SK-N-SH (cell line): ENCODE measurements around the gene SCYL2. TPM values are rescaled to one million over a fixed set of nuclear protein-coding genes. Genes with fewer than 3 reads are reported as not detected.

Source experiments
- CTCF ChIA-PET: fragments of 300-600, 350-600 bp; formaldehyde crosslinking; extraction: SDS; loops from one replicate; lab custom pipeline; 2021; lab: Yijun Ruan, JAX
- POLR2A ChIA-PET: fragments of 350-600 bp; sonication (Branson Sonifier 250); formaldehyde crosslinking; extraction: SDS; loops from one replicate; lab custom pipeline; 2020; ENCODE audit warnings: antibody characterized with exemption, inconsistent platforms; lab: Yijun Ruan, JAX
- DNase-seq: peaks from one replicate; pipeline ENCODE4 v3.0.0; 2012
- H2AFZ ChIP-seq: fragments of 200-600 bp; sonication (generic); 2 replicates; pipeline ENCODE4 v1.8.1; 2016; ENCODE audit warnings: antibody characterized with exemption, mild to moderate bottlenecking, low read depth
- H3F3A ChIP-seq: fragments of 200-600 bp; sonication (generic); replicated peaks from 2 replicates; pipeline ENCODE3; 2016; ENCODE audit warnings: antibody characterized with exemption, mild to moderate bottlenecking; ENCODE audit not compliant: insufficient read depth
- H3K27ac ChIP-seq, 2 experiments: fragments of 200-500 bp in 1 of 2; fragments of 200-600 bp in 1 of 2; sonication (Bioruptor generic) in 1 of 2; sonication (generic), shearing (Covaris generic) in 1 of 2; 2 replicates each; pipeline versions ENCODE4 v1.5.1 to v1.6.1; 2014 to 2016; ENCODE audit warnings: low read depth in 2 of 2, inconsistent platforms in 1 of 2, low read length in 1 of 2, mild to moderate bottlenecking in 1 of 2, mixed read lengths in 1 of 2
- H3K27me3 ChIP-seq: fragments of 200-600 bp; sonication (generic), shearing (Covaris generic); 2 replicates; pipeline ENCODE4 v1.6.1; 2016; ENCODE audit warnings: mixed run types; ENCODE audit not compliant: insufficient read depth
- H3K36me3 ChIP-seq, 2 experiments: fragments of 200-500 bp in 1 of 2; fragments of 200-600 bp in 1 of 2; sonication (Bioruptor generic) in 1 of 2; sonication (generic) in 1 of 2; replicated peaks in 1 of 2; 2 replicates each; pipeline versions ENCODE3 to v1.5.1; 2014 to 2016; ENCODE audit warnings: low read length in 1 of 2, mild to moderate bottlenecking in 1 of 2; ENCODE audit not compliant: insufficient read depth in 2 of 2, control insufficient read depth in 1 of 2
- H3K4me1 ChIP-seq, 2 experiments: fragments of 200-500 bp in 1 of 2; fragments of 200-600 bp in 1 of 2; sonication (Bioruptor generic) in 1 of 2; sonication (generic), shearing (Covaris generic) in 1 of 2; 2 replicates each; pipeline versions ENCODE4 v1.5.1 to v1.6.1; 2014 to 2016; ENCODE audit warnings: low read depth in 1 of 2, low read length in 1 of 2, mixed run types in 1 of 2; ENCODE audit not compliant: insufficient read depth in 2 of 2, control insufficient read depth in 1 of 2
- H3K4me2 ChIP-seq: fragments of 200-600 bp; sonication (generic), shearing (Covaris generic); 2 replicates; pipeline ENCODE4 v1.6.1; 2017; ENCODE audit warnings: mixed run types
- H3K4me3 ChIP-seq, 2 experiments: fragments of 200-500 bp in 1 of 2; fragments of 200-600 bp in 1 of 2; sonication (Bioruptor generic) in 1 of 2; sonication (generic), shearing (Covaris generic) in 1 of 2; 2 replicates each; pipeline versions ENCODE4 v1.5.1 to v1.8.1; 2014 to 2016; ENCODE audit warnings: low read depth in 2 of 2, inconsistent platforms in 1 of 2, low read length in 1 of 2, mild to moderate bottlenecking in 1 of 2, mixed read lengths in 1 of 2, moderate library complexity in 1 of 2
- H3K79me2 ChIP-seq: fragments of 200-600 bp; sonication (generic); 2 replicates; pipeline ENCODE4 v1.8.1; 2017; ENCODE audit warnings: mild to moderate bottlenecking; ENCODE audit not compliant: insufficient read depth
- H3K9ac ChIP-seq: fragments of 200-600 bp; sonication (generic); 2 replicates; pipeline ENCODE4 v1.6.1; 2017; ENCODE audit warnings: mixed run types
- H3K9me2 ChIP-seq: fragments of 200-600 bp; sonication (generic); 2 replicates; pipeline ENCODE4 v1.6.1; 2017; ENCODE audit warnings: mixed run types
- H3K9me3 ChIP-seq: fragments of 200-600 bp; sonication (generic); 2 replicates; pipeline ENCODE4 v1.6.1; 2017; ENCODE audit warnings: mixed run types, mild to moderate bottlenecking, moderate library complexity
- H4K20me1 ChIP-seq: fragments of 200-600 bp; sonication (generic); 2 replicates; pipeline ENCODE4 v1.6.1; 2017; ENCODE audit warnings: mild to moderate bottlenecking, mixed run types; ENCODE audit not compliant: insufficient read depth
- CHD2 ChIP-seq: fragments of 150-350 bp; IDR thresholded peaks from 2 replicates; pipeline ENCODE4 v1.6.1; 2018; ENCODE audit warnings: low read length; ENCODE audit not compliant: partially characterized antibody
- ELF1 ChIP-seq: IDR thresholded peaks from 2 replicates; pipeline ENCODE4 v1.4.0; 2012
- EP300 ChIP-seq, 2 experiments: IDR thresholded peaks; 2 replicates each; pipeline versions ENCODE4 v1.4.0 to v1.6.1; 2012; ENCODE audit warnings: borderline replicate concordance in 1 of 2, low read depth in 1 of 2, low read length in 1 of 2
- FOSL2 ChIP-seq: IDR thresholded peaks from 2 replicates; pipeline ENCODE4 v1.4.0; 2012; ENCODE audit warnings: low read depth, mild to moderate bottlenecking, moderate library complexity, borderline replicate concordance
- FOXM1 ChIP-seq: IDR thresholded peaks from 2 replicates; pipeline ENCODE4 v1.4.0; 2012; ENCODE audit warnings: low read depth, mild to moderate bottlenecking
- GATA2 ChIP-seq: sonication (generic); formaldehyde crosslinking; IDR thresholded peaks from 2 replicates; pipeline ENCODE4 v1.5.0; 2020; ENCODE audit warnings: mild to moderate bottlenecking, missing genetic modification reagents
- JUND ChIP-seq: IDR thresholded peaks from 2 replicates; pipeline ENCODE4 v1.4.0; 2012
- MEF2A ChIP-seq: IDR thresholded peaks from 2 replicates; pipeline ENCODE4 v1.4.0; 2012; ENCODE audit warnings: low read depth, borderline replicate concordance
- MXI1 ChIP-seq: IDR thresholded peaks from 2 replicates; pipeline ENCODE4 v1.6.1; 2012; ENCODE audit warnings: mild to moderate bottlenecking, low read depth, low read length, improper control_type of control experiment
- NFIC ChIP-seq: IDR thresholded peaks from 2 replicates; pipeline ENCODE4 v1.4.0; 2012; ENCODE audit warnings: borderline replicate concordance
- NRF1 ChIP-seq: IDR thresholded peaks from 2 replicates; pipeline ENCODE4 v1.6.1; 2012; ENCODE audit warnings: low read depth, mild to moderate bottlenecking, low read length
- RAD21 ChIP-seq: IDR thresholded peaks from 2 replicates; pipeline ENCODE4 v1.6.1; 2012; ENCODE audit warnings: mild to moderate bottlenecking, low read length
- RFX5 ChIP-seq: IDR thresholded peaks from 2 replicates; pipeline ENCODE4 v1.6.1; 2012; ENCODE audit warnings: mild to moderate bottlenecking, improper control_type of control experiment, low read length
- SMC3 ChIP-seq: IDR thresholded peaks from 2 replicates; pipeline ENCODE4 v1.6.1; 2012; ENCODE audit warnings: low read depth, low read length, improper control_type of control experiment
- TCF12 ChIP-seq: IDR thresholded peaks from 2 replicates; pipeline ENCODE4 v1.4.0; 2012
- USF2 ChIP-seq: fragments of 150-350 bp; IDR thresholded peaks from 2 replicates; pipeline ENCODE4 v1.6.1; 2017; ENCODE audit warnings: antibody characterized with exemption, low read length, low read depth, borderline replicate concordance
- WGBS: methylation state at CpG from one replicate; pipeline ENCODE4 v1.1.6; 2017; ENCODE audit warnings: low lambda C conversion rate; 5-methylcytosine and 5-hydroxymethylcytosine counted together
- polyA plus RNA-seq, 3 experiments: library from polyadenylated mRNA; depleted of rRNA; stranded (reverse); fragments of >200 nt; gene quantifications; 2 replicates each; pipeline ENCODE4 v1.2.3, GENCODE V29; 2012
- TF ChIP-seq, protein P1 (sequence below): IDR thresholded peaks from 2 replicates; pipeline ENCODE4 v1.4.0; 2012; ENCODE audit warnings: low read depth, borderline replicate concordance
- TF ChIP-seq, protein P2 (sequence below): IDR thresholded peaks from 2 replicates; pipeline ENCODE4 v1.4.0; 2012; ENCODE audit warnings: low read depth, borderline replicate concordance
- TF ChIP-seq, protein P3 (sequence below): IDR thresholded peaks from 2 replicates; pipeline ENCODE4 v1.4.0; 2012; ENCODE audit warnings: low read depth

The SCYL2 gene
- polyA plus RNA-seq, 1 of the 3 experiments (the other 2 are of a cell fraction): 7.5 TPM

DNA sequence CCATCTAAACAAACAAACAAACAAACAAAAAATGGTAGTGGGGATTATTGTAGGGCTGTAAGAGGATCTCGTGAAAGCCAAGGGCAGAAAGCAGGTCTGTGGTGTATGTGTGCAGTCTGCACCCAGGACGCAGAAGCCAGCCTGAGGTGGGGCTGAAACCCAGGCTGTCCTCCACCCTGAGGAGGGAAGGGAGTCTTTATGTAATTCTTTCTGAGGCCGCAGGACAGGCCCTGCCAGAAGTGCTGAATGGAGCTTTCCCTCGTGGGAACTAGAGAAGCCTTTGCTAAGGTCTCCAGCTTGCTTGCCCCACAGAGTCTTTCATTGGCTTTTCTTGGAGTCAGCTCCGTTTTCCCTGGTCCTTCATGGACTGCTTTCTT is 117.6 kb downstream of the SCYL2 start:
- no peaks in the 10 kb centered on the region for H4K20me1 ChIP-seq
- WGBS: 62% methylated on average over 5 of the region's 5 CpGs
- POLR2A ChIA-PET: no interaction called here
- H3K27ac ChIP-seq: no peak overlapping the region
- H3F3A ChIP-seq: no peaks in the 10 kb centered on the region
- H3K4me3 ChIP-seq: no peak overlapping the region
- H3K27me3 ChIP-seq: no peaks in the 10 kb centered on the region; the same call in 1 of the 2 replicates
- no peaks in the 10 kb centered on the region for H3K9me3 ChIP-seq
- DNase-seq: no peak
- H3K9ac ChIP-seq: no peak overlapping the region
- no peaks in the 10 kb centered on the region for H3K9me2 ChIP-seq
- no peak overlapping the region for H3K4me2 ChIP-seq
- no peaks in the 10 kb centered on the region; a peak in 2 of 4 replicates for H3K4me1 ChIP-seq
- TF ChIP-seq TCF12: no peak
- no peak for TF ChIP-seq EP300 (IDR thresholded peaks at IDR 0.05; ENCODE audit: borderline replicate concordance in 1 of 2, low read depth in 1 of 2, low read length in 1 of 2)
- no peak for TF ChIP-seq SMC3
- TF ChIP-seq, protein P1, sequence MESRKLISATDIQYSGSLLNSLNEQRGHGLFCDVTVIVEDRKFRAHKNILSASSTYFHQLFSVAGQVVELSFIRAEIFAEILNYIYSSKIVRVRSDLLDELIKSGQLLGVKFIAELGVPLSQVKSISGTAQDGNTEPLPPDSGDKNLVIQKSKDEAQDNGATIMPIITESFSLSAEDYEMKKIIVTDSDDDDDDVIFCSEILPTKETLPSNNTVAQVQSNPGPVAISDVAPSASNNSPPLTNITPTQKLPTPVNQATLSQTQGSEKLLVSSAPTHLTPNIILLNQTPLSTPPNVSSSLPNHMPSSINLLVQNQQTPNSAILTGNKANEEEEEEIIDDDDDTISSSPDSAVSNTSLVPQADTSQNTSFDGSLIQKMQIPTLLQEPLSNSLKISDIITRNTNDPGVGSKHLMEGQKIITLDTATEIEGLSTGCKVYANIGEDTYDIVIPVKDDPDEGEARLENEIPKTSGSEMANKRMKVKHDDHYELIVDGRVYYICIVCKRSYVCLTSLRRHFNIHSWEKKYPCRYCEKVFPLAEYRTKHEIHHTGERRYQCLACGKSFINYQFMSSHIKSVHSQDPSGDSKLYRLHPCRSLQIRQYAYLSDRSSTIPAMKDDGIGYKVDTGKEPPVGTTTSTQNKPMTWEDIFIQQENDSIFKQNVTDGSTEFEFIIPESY: no peak
- TF ChIP-seq, protein P2, sequence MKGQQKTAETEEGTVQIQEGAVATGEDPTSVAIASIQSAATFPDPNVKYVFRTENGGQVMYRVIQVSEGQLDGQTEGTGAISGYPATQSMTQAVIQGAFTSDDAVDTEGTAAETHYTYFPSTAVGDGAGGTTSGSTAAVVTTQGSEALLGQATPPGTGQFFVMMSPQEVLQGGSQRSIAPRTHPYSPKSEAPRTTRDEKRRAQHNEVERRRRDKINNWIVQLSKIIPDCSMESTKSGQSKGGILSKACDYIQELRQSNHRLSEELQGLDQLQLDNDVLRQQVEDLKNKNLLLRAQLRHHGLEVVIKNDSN: no peak
- no peak for TF ChIP-seq MXI1
- no peak for TF ChIP-seq USF2
- TF ChIP-seq CHD2: no peak
- no peak for TF ChIP-seq RFX5
- no peak for TF ChIP-seq NRF1
- no peak for TF ChIP-seq JUND
- no peak for TF ChIP-seq GATA2 (CRISPR knock-in tag)
- TF ChIP-seq RAD21: no peak
- no peak for TF ChIP-seq FOXM1
- TF ChIP-seq MEF2A: no peak
- no peak for TF ChIP-seq ELF1
- no peak for TF ChIP-seq FOSL2
- TF ChIP-seq, protein P3, sequence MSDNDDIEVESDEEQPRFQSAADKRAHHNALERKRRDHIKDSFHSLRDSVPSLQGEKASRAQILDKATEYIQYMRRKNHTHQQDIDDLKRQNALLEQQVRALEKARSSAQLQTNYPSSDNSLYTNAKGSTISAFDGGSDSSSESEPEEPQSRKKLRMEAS: no peak
- TF ChIP-seq NFIC: no peak
- H3K36me3 ChIP-seq: no peaks in the 10 kb centered on the region
- H2AFZ ChIP-seq: no peak overlapping the region
- H3K79me2 ChIP-seq: no peaks in the 10 kb centered on the region
- CTCF ChIA-PET: interaction anchor here (0.7 to 1.5 kb wide), 3 partner anchors 36 to 266 kb away, joined by 3 read pairs; no protein-coding TSS in a partner anchor
